GM12875 (cell line): ENCODE measurements around the gene NEU3.

Experiments used
- H3K4me3 ChIP-seq: one replicate; pipeline ENCODE4 v1.5.1; 2011; ENCODE audit warnings: low read depth, low read length, control low read depth
- TF ChIP-seq, protein P1 (sequence below): IDR thresholded peaks from 2 replicates; pipeline ENCODE4 v1.5.1; 2011; ENCODE audit warnings: low read depth, mild to moderate bottlenecking, control low read depth, inconsistent platforms, low read length, moderate library complexity, borderline replicate concordance; ENCODE audit not compliant: insufficient read depth

The NEU3 gene

DNA sequence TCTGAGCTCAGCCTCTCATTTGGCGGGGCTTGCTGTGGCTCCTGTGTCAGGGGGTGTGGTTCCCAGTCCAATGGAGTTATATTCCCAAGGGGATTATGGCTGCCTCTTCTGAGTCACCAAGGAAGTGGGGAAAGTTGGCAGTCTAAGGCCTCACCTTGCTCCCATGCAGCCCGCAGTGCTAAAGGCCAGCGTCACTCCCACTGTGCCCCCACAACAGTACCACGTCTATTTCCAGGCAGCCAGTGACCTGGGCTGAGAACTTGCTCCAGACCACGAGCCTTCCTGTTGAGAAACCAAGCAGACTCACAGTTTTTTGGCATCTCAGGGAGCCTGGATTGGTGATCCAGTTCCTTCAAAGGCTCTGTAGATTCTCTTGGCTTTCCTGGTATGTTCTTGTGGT is 62.3 kb downstream of the NEU3 start:
- TF ChIP-seq, protein P1, sequence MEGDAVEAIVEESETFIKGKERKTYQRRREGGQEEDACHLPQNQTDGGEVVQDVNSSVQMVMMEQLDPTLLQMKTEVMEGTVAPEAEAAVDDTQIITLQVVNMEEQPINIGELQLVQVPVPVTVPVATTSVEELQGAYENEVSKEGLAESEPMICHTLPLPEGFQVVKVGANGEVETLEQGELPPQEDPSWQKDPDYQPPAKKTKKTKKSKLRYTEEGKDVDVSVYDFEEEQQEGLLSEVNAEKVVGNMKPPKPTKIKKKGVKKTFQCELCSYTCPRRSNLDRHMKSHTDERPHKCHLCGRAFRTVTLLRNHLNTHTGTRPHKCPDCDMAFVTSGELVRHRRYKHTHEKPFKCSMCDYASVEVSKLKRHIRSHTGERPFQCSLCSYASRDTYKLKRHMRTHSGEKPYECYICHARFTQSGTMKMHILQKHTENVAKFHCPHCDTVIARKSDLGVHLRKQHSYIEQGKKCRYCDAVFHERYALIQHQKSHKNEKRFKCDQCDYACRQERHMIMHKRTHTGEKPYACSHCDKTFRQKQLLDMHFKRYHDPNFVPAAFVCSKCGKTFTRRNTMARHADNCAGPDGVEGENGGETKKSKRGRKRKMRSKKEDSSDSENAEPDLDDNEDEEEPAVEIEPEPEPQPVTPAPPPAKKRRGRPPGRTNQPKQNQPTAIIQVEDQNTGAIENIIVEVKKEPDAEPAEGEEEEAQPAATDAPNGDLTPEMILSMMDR: no peak
- no peak overlapping the region for H3K4me3 ChIP-seq

- no peak overlapping the region for H3K4me3 ChIP-seq
- TF ChIP-seq, protein P1: no peak
Observed at GRCh38 chr11:75052457-75052856, 63.7 kb downstream of the NEU3 start.

- TF ChIP-seq, protein P1: no peak
- no peak overlapping the region for H3K4me3 ChIP-seq
Observed at GRCh38 chr11:75055511-75055910, 66.8 kb downstream of the NEU3 start.

DNA sequence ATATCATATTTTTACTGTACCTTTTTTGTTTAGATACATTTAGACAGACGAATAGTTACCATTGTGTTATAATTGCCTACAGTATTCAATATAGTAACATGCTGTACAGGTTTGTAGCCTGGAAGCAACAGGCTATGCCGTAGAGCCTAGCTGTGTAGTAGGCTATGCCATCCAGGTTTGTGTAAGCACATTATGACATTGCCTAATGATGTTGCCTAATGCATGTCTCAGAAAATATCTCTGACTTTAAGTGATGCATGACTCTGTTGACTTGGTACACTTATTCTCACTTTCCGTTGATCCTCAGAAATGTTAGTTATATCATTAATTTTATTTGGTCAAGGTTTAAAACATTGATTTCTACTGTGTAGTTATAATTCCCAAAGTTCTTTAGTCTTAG is 68.1 kb downstream of the NEU3 start:
- TF ChIP-seq, protein P1: no peak
- H3K4me3 ChIP-seq: no peak overlapping the region

- H3K4me3 ChIP-seq: no peak overlapping the region
- TF ChIP-seq, protein P1: no peak
Observed at GRCh38 chr11:75059299-75059698, 70.6 kb downstream of the NEU3 start.

DNA sequence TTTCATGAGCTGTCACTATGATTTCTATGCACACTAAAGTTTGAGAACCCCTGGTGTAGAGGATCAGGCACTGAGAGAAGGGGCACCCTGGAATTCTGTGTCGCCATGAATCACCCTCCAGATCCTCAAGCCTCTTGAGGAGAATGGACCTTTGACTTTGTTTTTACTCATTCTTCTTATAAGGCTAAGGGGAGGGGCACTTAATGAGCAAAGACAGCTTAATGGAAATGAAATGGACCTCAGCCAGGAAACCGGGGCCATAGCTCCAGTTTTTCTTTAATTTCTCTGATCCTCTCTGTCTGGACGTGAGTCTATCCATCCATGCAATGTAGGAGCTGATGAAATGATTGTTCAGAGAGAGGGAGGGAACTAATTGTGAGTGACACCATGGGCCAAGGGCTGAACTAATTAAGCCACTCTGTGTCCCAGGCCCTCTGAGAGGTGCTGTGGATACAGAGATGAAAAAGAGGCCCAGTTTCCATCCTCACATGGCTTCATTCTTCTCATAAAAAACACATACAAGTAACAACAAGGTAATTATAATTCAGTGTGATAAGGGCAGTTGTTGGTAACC is 75.1 kb downstream of the NEU3 start:
- no peak overlapping the region for H3K4me3 ChIP-seq
- TF ChIP-seq, protein P1: no peak

DNA sequence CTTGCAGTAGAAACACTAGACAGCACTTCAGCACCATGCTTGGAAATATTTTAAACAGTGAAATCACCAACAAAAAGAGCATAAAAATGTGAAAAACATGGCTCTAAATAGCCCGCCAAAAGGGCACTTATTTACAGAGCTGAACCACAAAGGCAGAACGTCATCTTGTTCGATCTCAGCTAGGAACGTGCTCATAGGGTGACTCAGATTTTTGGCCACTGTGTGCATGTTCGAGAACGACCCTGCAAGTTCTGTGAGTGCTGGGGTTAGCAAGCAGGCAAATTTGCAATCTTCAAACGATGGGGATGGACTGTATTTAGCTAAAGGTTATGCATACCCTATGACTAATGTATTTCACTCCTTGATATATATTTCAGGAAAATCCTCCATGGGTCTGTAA is 77.3 kb downstream of the NEU3 start:
- H3K4me3 ChIP-seq: no peak overlapping the region
- TF ChIP-seq, protein P1: no peak
